KOPT-K1 (cell line): ENCODE measurements around the gene TMEM270.

Experiments
- H3K27ac ChIP-seq: fragments of 200-600 bp; sonication (generic); 2 replicates; pipeline ENCODE4 v1.5.1; 2016; ENCODE audit warnings: antibody characterized with exemption, mild to moderate bottlenecking, low read depth, low read length; ENCODE audit not compliant: poor library complexity, severe bottlenecking
- H3K36me3 ChIP-seq: fragments of 200-600 bp; sonication (generic); 2 replicates; pipeline ENCODE4 v1.5.1; 2017; ENCODE audit warnings: antibody characterized with exemption, mild to moderate bottlenecking, low read length, moderate library complexity; ENCODE audit not compliant: insufficient read depth
- H3K9me3 ChIP-seq: fragments of 200-600 bp; sonication (generic); 2 replicates; pipeline ENCODE4 v1.5.1; 2017; ENCODE audit warnings: antibody characterized with exemption, low read length, mild to moderate bottlenecking; ENCODE audit not compliant: insufficient read depth, poor library complexity, severe bottlenecking

Gene TMEM270

DNA sequence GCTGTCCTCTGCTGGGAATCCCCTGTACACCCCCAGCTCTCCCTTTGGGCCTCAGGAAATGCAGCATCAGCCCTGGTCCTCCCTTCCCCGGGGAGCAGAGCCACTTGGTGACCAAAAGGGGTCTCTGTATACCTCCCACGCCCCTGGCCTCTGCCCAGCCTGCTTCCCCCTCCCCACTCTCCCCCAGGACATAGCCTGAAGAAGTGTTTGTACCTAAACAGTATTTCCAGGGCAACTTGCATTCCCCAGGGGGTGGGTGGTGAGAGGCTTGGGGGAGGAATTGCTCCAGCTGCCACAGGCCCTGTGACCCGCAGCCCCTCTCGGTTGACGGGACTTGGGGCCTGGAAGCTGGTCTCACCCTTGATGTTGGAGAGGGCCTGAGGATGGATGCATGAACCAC, 39.3 kb downstream of the TMEM270 start:
- Histone ChIP-seq H3K36me3 (no peaks in the 10 kb centered on the region), H3K9me3 (peaks cover 25% of the 10 kb centered on the region), H3K27ac (no peak overlapping the region)

DNA sequence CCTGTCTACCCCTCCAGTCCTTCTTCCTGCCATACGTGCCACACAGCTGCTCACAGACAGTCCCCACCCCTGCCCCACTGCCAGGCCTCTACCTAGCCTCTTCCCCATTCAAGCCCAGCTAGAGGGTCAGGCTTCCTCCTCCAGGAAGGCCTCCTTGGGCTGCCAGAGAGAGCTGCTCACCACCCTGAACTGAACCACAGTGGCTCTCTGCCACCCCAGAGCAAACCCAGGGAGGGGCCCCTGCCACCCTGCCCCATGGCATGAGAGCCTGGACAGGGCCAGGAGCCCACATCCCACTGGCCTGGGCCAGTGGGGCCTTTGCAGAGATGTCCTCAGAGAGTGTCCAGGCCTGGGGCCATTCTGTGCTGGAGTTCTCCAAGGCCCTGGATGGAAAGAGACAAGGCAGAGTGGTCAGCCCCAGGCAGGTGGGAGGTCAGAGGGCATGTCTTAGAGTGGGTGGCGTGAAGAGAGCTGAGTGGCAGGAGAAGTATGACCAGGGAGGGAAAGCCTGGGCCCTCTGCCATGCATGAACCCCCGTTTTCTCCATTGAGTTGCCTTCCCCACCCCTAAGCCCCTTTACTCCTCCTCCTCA, 40.4 kb downstream of the TMEM270 start:
- Histone ChIP-seq H3K9me3 (peaks cover 14% of the 10 kb centered on the region), H3K36me3 (no peaks in the 10 kb centered on the region), H3K27ac (no peak overlapping the region)

DNA sequence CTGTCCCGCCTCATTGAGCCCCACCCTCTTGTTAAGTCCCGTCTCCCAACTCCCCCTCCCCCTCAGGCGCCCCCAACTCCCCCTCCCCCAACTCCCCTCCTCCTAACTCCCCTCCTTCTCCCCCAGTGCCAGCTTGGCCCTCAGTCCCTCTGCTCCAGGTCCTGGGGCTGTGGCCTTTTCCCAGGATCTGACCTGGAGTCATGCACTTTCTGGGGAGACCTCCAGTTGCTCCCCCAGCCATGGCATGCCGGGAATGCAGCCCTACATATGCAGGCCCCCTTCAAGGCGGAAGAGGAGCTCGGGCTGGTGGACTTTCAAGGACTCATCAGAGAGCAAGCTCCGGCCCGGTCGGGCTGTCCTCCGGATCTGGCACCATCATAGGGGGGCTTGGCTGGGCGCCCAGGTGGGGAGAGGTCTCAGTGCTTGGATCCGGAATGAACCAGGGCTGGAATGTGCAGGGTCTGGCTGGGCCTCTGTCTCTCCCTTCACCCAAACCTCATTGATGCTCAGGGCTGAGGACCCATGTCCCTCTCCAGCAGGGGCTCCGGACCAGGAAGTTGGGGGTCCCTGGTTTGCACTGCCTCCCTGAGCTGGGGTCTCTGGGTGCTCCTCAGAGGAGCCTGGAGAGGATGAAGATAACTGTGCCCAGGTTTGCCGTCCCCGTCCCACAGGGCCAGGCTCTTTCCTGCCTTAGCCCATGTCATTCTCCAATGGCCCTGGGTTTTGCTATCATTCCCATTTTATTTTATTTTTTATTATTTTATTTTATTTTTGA, 41.1 kb downstream of the TMEM270 start:
- Histone ChIP-seq H3K36me3 (no peaks in the 10 kb centered on the region), H3K27ac (no peak overlapping the region), H3K9me3 (peaks cover 8% of the 10 kb centered on the region)

DNA sequence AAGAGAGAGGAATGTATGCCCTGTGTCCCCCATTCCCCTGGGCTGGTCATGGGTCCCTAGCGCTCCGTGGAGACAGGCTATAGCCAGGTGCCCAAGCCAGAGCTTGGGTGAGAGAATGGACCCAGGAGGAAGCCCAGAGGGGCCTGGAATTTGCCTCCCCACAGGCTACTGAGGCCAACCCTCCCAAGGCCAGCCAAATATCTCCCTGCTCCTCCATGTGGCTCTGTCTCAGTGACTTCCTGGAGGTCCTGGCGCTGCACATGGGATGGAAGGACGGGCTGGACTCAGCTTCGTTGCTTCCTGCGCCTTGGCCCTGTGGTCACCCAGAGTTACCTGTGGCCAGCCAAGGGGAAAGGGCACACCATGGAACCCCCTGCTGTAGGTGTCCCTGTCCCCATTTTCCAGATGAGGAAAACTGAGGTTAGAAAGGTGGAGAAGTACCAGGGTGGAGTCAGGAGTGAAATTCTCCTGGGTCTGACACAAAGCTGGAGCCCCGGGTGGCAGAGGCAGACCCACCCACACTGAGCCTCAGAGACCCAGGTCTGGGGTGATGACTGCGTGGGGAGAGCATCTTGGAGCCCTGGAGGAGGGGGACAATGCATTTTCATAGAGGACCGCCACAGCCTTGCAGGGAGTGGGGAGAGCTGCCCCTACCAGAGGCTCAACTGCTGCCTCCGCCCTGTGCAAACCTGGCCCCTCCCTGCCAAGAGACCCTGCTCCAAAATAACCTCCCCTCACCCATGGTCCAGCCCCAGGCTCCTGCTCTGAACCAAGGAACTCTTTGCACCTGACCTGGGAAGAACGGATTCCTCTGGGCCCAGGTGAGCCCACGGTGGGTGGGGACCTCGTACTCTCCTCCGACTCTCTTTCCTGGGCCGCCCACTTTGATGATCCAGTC, 42.6 kb downstream of the TMEM270 start:
- Histone ChIP-seq H3K36me3 (no peaks in the 10 kb centered on the region), H3K27ac (no peak overlapping the region), H3K9me3 (no peaks in the 10 kb centered on the region)

DNA sequence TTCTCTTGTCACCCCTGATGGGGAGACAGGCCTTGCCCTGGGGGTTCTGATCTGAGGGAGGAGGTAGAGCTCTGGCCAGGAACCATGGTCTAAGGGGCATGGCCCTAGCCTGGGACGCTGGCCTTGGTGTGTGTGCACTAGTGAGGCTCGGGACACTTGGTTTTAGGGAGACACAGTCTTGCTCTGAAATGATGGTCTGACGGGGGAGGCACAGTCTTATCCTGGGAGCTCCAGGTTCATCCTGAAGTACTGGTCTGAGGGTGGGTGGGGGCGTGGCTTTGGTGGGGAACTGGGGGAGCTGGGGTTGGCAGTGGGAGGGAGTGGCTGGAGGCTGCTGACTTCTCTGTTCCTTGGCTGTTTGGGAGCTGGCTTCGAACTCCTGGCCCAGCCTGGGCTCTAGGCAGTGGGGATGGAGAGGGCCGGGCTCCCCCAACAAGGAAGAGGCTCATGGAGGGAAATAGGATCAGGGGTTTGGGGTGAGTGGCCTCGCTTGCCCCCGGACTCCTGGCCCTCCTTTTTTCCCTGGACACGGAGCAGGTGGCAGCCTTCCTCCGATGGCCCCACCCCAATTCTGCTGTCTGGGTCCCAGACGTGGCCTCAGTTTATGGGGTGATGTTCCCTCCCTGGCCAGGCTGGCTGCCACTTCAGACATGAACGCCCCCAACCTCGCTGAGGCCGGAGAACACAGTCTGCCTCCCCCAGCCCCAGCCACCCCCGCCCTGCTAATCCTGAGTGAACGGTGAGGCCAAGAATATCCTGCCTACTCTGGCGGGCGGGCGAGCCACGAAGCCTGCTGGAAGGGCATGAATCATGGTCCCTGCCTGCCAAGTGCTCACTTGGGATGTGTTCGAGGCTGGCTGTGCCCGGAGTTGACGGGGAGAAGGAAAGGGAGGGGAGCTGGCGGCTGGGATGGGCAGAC, 43.5 kb downstream of the TMEM270 start:
- Histone ChIP-seq H3K36me3 (no peaks in the 10 kb centered on the region), H3K27ac (no peak overlapping the region), H3K9me3 (no peaks in the 10 kb centered on the region)

DNA sequence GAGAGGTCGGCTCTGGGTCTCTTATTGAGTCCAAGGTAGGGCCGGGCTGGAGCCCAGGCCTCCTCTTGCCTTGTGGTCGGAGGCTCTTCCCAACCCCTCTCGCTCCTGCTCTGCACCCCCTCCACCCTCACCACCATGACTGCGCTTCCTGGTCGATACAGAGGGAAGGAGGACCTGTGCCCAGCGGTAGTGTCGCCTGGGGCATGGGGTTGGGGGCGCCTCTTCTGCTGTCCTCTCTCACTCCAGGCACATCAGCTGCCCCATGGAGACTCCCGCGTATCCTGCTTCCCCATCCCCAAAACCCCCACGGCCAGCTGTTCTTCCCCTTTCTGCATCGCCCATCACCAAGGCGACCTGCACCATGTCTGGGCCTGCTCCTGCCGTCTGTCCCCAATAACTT, 44.4 kb downstream of the TMEM270 start:
- no peaks in the 10 kb centered on the region for H3K36me3 ChIP-seq
- H3K9me3 ChIP-seq, result no peaks in the 10 kb centered on the region
- no peak overlapping the region for H3K27ac ChIP-seq

DNA sequence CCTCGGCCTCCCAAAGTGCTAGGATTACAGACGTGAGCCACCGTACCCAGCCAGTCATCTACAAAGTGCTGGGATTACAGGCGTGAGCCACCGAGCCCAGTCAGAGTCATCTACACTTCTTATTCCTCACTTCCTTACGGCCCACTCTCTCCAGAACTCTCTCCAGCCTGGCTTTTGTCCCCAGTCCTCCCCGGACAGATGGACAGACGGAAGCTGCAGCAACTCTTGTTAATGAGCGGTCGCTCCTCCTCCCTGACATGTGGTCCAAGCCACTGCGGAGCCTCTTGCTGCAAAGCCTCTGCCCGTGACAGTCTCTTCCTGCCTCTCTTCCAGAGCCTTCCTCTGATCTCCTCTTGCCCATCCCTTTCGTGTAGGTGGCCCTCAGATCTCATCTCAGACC, 45.9 kb downstream of the TMEM270 start:
- Histone ChIP-seq H3K36me3 (no peaks in the 10 kb centered on the region), H3K27ac (no peak overlapping the region), H3K9me3 (no peaks in the 10 kb centered on the region)

DNA sequence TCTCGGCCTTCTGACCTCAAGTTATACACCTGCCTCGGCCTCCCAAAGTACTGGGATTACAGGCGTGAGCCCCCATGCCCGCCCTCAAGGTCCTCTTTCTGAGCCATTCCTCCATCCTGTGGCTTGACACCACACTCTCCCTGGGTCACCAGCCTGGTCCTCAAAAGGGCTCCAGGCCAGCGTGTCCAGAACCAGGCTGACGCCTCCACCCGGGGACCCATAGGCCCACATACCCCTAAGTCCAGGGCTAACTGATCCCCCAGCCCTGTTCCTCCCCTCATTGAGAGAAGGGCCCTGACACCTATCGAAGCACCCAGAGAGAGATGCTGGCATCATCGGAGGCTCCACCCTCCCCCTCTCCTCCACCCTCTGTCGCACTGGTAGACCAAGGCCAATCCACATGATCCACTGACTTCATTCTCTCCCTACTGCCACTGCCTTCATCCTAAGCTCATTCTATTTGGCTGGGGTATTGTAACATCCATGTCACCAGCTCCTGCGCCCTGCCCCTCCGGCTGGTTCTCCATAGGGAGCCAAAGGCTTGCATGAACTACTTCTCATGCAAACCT, 46.7 kb downstream of the TMEM270 start:
- Histone ChIP-seq H3K27ac (no peak overlapping the region), H3K36me3 (no peaks in the 10 kb centered on the region), H3K9me3 (no peaks in the 10 kb centered on the region)

DNA sequence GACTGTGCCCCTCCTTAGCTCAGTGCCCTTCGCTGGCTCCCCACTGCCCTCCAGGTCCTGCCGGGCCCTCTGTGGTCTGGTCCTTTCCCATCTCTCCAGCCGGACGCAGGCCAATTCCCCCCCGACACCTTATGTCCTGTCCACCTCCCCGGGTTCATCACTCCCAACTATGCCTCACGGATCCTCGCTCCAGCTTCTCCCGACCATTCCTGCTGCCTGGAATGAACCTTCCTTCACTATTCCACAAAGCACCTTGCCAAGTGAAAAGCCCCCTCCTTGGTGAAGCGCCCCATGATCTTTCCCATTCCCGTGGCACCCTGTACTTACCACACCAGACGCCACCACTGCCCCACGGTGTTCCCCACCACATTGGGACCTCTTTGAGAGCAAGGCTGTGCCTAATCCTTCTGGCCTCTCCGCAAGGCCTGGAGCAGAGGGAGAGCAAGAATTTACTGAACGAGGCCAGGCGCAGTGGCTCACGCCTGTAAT, 47.2 kb downstream of the TMEM270 start:
- H3K36me3 ChIP-seq, result no peaks in the 10 kb centered on the region
- H3K27ac ChIP-seq, result no peak overlapping the region
- no peaks in the 10 kb centered on the region for H3K9me3 ChIP-seq

DNA sequence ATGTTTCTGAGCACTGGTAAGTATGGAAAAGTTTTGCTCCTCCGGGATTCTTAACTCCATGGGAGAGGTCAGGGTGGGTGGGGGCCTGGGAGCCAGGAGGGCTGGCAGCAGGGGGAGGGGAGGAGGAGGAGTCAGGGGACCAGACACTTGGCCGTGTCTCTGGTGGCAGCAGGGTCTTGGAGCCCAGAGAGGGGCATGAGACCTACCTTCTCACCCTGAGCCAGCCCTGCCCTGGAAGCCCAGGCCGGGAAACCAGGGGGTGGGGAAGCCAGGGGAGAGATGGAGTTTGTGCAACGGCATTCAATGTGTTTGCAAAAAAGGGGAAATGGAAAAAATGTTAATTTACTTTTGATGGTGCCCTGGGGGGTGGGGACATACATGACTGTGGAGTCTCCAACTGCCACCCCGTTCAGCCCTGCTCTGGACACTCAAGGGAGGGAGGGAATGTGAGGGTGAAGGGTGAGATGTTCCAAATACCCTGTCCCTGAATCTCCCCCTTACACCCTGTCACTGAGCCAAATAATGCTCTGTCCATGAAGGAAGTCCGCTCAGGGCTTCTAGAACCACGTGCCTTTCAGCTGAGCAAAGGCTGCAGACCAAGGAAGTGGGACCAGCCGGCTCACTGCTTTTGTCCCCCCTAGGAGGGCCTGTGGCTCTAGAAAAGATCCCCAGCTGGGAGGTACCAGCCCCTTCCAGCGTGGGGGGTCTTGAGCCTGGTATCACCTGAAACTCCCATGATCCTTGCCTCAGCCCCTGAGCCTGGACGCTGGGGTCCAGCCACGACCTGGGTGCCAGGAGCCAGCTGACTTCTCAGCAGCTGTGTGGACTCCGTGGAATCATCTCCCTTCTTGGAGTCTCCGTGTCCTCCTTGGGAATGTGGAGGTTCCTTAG, 48.3 kb downstream of the TMEM270 start:
- no peak overlapping the region for H3K27ac ChIP-seq
- no peaks in the 10 kb centered on the region for H3K9me3 ChIP-seq

DNA sequence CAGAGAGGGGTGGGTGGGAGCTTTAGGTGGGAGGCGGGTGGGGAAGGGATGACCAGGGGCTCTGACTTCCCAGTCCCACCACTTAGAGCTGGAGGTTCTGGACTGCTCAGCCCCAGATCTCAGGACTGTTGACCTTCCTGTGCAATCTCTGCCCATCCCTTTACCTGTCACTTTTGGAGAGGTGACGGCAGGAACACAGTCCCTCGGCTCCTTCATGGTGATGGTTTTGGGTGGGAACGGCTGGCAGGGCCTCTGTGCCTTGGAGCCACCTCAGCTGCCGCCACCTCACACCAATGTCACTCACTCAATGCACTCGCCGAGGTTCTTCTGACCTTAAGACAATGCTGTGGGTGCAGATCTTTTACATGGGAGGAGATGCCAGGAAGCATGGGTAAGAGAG, 49.0 kb downstream of the TMEM270 start:
- no peak overlapping the region for H3K27ac ChIP-seq
- H3K9me3 ChIP-seq, result no peaks in the 10 kb centered on the region
- H3K36me3 ChIP-seq, result no peaks in the 10 kb centered on the region

More for the DNA sequence above, 48.3 kb downstream of the TMEM270 start:
- H3K36me3 ChIP-seq, result no peaks in the 10 kb centered on the region

DNA sequence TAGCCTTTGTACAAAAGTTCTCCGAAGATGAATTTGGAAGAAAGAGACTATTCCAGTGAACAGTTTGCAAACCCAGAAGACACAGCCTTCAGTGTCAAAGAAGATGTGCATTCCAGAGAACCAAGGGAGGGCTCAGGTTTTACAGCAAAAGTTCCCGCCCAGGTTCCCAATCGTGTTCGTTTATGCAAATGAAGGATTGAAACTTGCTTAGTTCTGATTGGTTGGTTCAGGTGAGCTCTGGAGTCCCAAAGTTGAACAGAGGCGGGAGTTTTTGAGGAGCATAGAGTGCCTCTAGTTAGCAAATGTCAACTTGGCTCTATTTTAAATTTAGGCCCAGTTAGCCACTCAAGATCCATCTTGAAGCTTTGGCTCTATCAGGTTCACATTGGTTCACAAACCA, 51.3 kb downstream of the TMEM270 start:
- H3K27ac ChIP-seq, result no peak overlapping the region
- H3K36me3 ChIP-seq, result no peaks in the 10 kb centered on the region
- no peaks in the 10 kb centered on the region for H3K9me3 ChIP-seq
